ENCODE measurements around the gene MCTP1. TPM values are rescaled to one million over a fixed set of nuclear protein-coding genes. Genes with fewer than 3 reads are reported as not detected.

MCTP1 gene
- total and polyA plus RNA-seq, 2 experiments from 2014 or later, result 0.23 TPM; not detected in 1

GRCh38 chr5:95102080-95102479 lies 182.8 kb downstream of the MCTP1 start:
- H3K9me2 ChIP-seq (ENCODE audit: insufficient read depth), result no peaks in the 10 kb centered on the region
- TF ChIP-seq EZH2 (IDR thresholded peaks at IDR 0.05; ENCODE audit: insufficient read depth, poor library complexity, severe bottlenecking) (no peak), EZH2phosphoT487 (IDR thresholded peaks at IDR 0.05; ENCODE audit: insufficient read depth, low read depth) (no peak)
- H3K4me1 ChIP-seq (ENCODE audit: insufficient read depth), result no peaks in the 10 kb centered on the region
- no peak overlapping the region for H2AFZ ChIP-seq
- in situ Hi-C loops (cut with MboI), result no loop called here
- H4K20me1 ChIP-seq (ENCODE audit: insufficient read depth), result no peaks in the 10 kb centered on the region
- H3K27me3 ChIP-seq (replicated peaks; ENCODE audit: insufficient read depth), result no peaks in the 10 kb centered on the region
- WGBS, 2 experiments (ENCODE audit: low coverage in 1 of 2, low lambda C conversion rate in 2 of 2, missing lambda C conversion rate in 2 of 2), result 42 to 63% methylated on average over 1 of the region's 1 CpG
- no peak overlapping the region for H3K4me2 ChIP-seq (ENCODE audit: unreplicated experiment)
- no peaks in the 10 kb centered on the region for H3K36me3 ChIP-seq (ENCODE audit: low read depth)
- no peak overlapping the region for H3K9ac ChIP-seq
- no peaks in the 10 kb centered on the region for H3K9me3 ChIP-seq (ENCODE audit: low read depth)
- H3K4me3 ChIP-seq, result no peak overlapping the region
- H3F3A ChIP-seq (ENCODE audit: insufficient read depth), result no peaks in the 10 kb centered on the region
- H3K27ac ChIP-seq, result no peak overlapping the region
- no peak for DNase-seq
- no peaks in the 10 kb centered on the region for H3K79me2 ChIP-seq (ENCODE audit: insufficient read depth)

- H4K20me1 ChIP-seq (ENCODE audit: insufficient read depth), result no peaks in the 10 kb centered on the region
- 27 to 38% methylated on average over 1 of the region's 1 CpG for WGBS, 2 experiments (ENCODE audit: low coverage in 1 of 2, low lambda C conversion rate in 2 of 2, missing lambda C conversion rate in 2 of 2)
- H3K9ac ChIP-seq, result no peak overlapping the region
- no peaks in the 10 kb centered on the region for H3K9me2 ChIP-seq (ENCODE audit: insufficient read depth)
- H2AFZ ChIP-seq, result no peak overlapping the region
- no peaks in the 10 kb centered on the region for H3F3A ChIP-seq (ENCODE audit: insufficient read depth)
- no peak overlapping the region for H3K4me2 ChIP-seq (ENCODE audit: unreplicated experiment)
- no peaks in the 10 kb centered on the region for H3K4me1 ChIP-seq (ENCODE audit: insufficient read depth)
- H3K27ac ChIP-seq, result no peak overlapping the region
- H3K79me2 ChIP-seq (ENCODE audit: insufficient read depth), result no peaks in the 10 kb centered on the region
- H3K36me3 ChIP-seq (ENCODE audit: low read depth), result no peaks in the 10 kb centered on the region
- no peak for TF ChIP-seq EZH2 (IDR thresholded peaks at IDR 0.05; ENCODE audit: insufficient read depth, poor library complexity, severe bottlenecking)
- TF ChIP-seq EZH2phosphoT487 (IDR thresholded peaks at IDR 0.05; ENCODE audit: insufficient read depth, low read depth), result no peak
- in situ Hi-C loops (cut with MboI), result no loop called here
- no peak overlapping the region for H3K4me3 ChIP-seq
- H3K9me3 ChIP-seq (ENCODE audit: low read depth), result no peaks in the 10 kb centered on the region
- H3K27me3 ChIP-seq (replicated peaks; ENCODE audit: insufficient read depth), result no peaks in the 10 kb centered on the region
- no peak for DNase-seq
Measured at GRCh38 chr5:95100551-95100950, 184.3 kb downstream of the MCTP1 start.

- Histone ChIP-seq H3K9me3 (ENCODE audit: low read depth) (no peaks in the 10 kb centered on the region), H3K27ac (no peak overlapping the region), H3K79me2 (ENCODE audit: insufficient read depth) (no peaks in the 10 kb centered on the region), H4K20me1 (ENCODE audit: insufficient read depth) (no peaks in the 10 kb centered on the region), H3K9ac (no peak overlapping the region), H3K27me3 (replicated peaks; ENCODE audit: insufficient read depth) (no peaks in the 10 kb centered on the region), H3K36me3 (ENCODE audit: low read depth) (no peaks in the 10 kb centered on the region), H3K4me3 (no peak overlapping the region), H3K4me2 (ENCODE audit: unreplicated experiment) (no peak overlapping the region), H2AFZ (no peak overlapping the region), H3F3A (ENCODE audit: insufficient read depth) (no peaks in the 10 kb centered on the region), H3K4me1 (ENCODE audit: insufficient read depth) (no peaks in the 10 kb centered on the region), H3K9me2 (ENCODE audit: insufficient read depth) (no peaks in the 10 kb centered on the region)
- TF ChIP-seq EZH2 (IDR thresholded peaks at IDR 0.05; ENCODE audit: insufficient read depth, poor library complexity, severe bottlenecking) (no peak), EZH2phosphoT487 (IDR thresholded peaks at IDR 0.05; ENCODE audit: insufficient read depth, low read depth) (no peak)
- DNase-seq, result no peak
- in situ Hi-C loops (cut with MboI), result no loop called here
- 0 to 1% methylated on average over 2 of the region's 2 CpGs for WGBS, 2 experiments (ENCODE audit: low coverage in 1 of 2, low lambda C conversion rate in 2 of 2, missing lambda C conversion rate in 2 of 2)
Measured at GRCh38 chr5:95098012-95098411, 186.9 kb downstream of the MCTP1 start.

- H3K27me3 ChIP-seq (replicated peaks; ENCODE audit: insufficient read depth), result no peaks in the 10 kb centered on the region
- H3F3A ChIP-seq (ENCODE audit: insufficient read depth), result no peaks in the 10 kb centered on the region
- WGBS, 2 experiments (ENCODE audit: low coverage in 1 of 2, low lambda C conversion rate in 2 of 2, missing lambda C conversion rate in 2 of 2), result 19 to 25% methylated on average over 1 of the region's 1 CpG
Measured at GRCh38 chr5:95093211-95093610, 191.7 kb downstream of the MCTP1 start.

GRCh38 chr5:95090774-95091173 lies 194.1 kb downstream of the MCTP1 start:
- Histone ChIP-seq H3K36me3 (ENCODE audit: low read depth) (no peaks in the 10 kb centered on the region), H3K27ac (no peak overlapping the region), H3K4me2 (ENCODE audit: unreplicated experiment) (no peak overlapping the region), H3F3A (ENCODE audit: insufficient read depth) (no peaks in the 10 kb centered on the region), H3K9me3 (ENCODE audit: low read depth) (no peaks in the 10 kb centered on the region), H3K4me3 (no peak overlapping the region), H3K27me3 (replicated peaks; ENCODE audit: insufficient read depth) (no peaks in the 10 kb centered on the region), H2AFZ (no peak overlapping the region), H4K20me1 (ENCODE audit: insufficient read depth) (no peaks in the 10 kb centered on the region), H3K79me2 (ENCODE audit: insufficient read depth) (no peaks in the 10 kb centered on the region), H3K9ac (no peak overlapping the region), H3K9me2 (ENCODE audit: insufficient read depth) (no peaks in the 10 kb centered on the region), H3K4me1 (ENCODE audit: insufficient read depth) (no peaks in the 10 kb centered on the region)
- no peak for DNase-seq
- TF ChIP-seq EZH2phosphoT487 (IDR thresholded peaks at IDR 0.05; ENCODE audit: insufficient read depth, low read depth) (no peak), EZH2 (IDR thresholded peaks at IDR 0.05; ENCODE audit: insufficient read depth, poor library complexity, severe bottlenecking) (no peak)
- in situ Hi-C loops (cut with MboI), result no loop called here
- WGBS, 2 experiments (ENCODE audit: low coverage in 1 of 2, low lambda C conversion rate in 2 of 2, missing lambda C conversion rate in 2 of 2), result 21 to 22% methylated on average over 2 of the region's 2 CpGs

More at GRCh38 chr5:95093211-95093610, 191.7 kb downstream of the MCTP1 start:
- Histone ChIP-seq H3K4me1 (ENCODE audit: insufficient read depth) (no peaks in the 10 kb centered on the region), H2AFZ (no peak overlapping the region), H3K36me3 (ENCODE audit: low read depth) (no peaks in the 10 kb centered on the region), H3K9me2 (ENCODE audit: insufficient read depth) (no peaks in the 10 kb centered on the region), H3K4me2 (ENCODE audit: unreplicated experiment) (no peak overlapping the region), H3K79me2 (ENCODE audit: insufficient read depth) (no peaks in the 10 kb centered on the region), H4K20me1 (ENCODE audit: insufficient read depth) (no peaks in the 10 kb centered on the region), H3K9me3 (ENCODE audit: low read depth) (no peaks in the 10 kb centered on the region), H3K27ac (no peak overlapping the region), H3K4me3 (no peak overlapping the region), H3K9ac (no peak overlapping the region)
- TF ChIP-seq EZH2phosphoT487 (IDR thresholded peaks at IDR 0.05; ENCODE audit: insufficient read depth, low read depth) (no peak), EZH2 (IDR thresholded peaks at IDR 0.05; ENCODE audit: insufficient read depth, poor library complexity, severe bottlenecking) (no peak)
- in situ Hi-C loops (cut with MboI), result no loop called here
- no peak for DNase-seq

Data from GM23248 (cell line).